Right atrium auricular region (tissue), 2 donors: Measurements from ENCODE around the gene MET. TPM values are rescaled to one million over a fixed set of nuclear protein-coding genes. Genes with fewer than 3 reads are reported as not detected.
"Not testable (repeated sequence)": the region's sequence is repeated elsewhere in the genome, so short reads cannot be mapped to it uniquely, and the experiment has no call there.

Experiments used
- DNase-seq: peaks from one replicate; pipeline ENCODE4 v3.0.0-alpha.2; 2019; ENCODE audit warnings: low spot score
- H3K27ac ChIP-seq, 2 donors: fragments of 200-600 bp; sonication (generic); 1 replicate in 1 of 2; 2 replicates in 1 of 2; pipeline ENCODE4 v1.5.1; 2016 to 2019
- H3K27me3 ChIP-seq, 2 donors: fragments of 200-600 bp; sonication (generic); one replicate each; pipeline versions ENCODE4 v1.5.1 to v1.6.0; 2017 to 2019
- H3K36me3 ChIP-seq: fragments of 200-600 bp; sonication (generic); one replicate; pipeline ENCODE4 v1.5.1; 2016
- H3K4me1 ChIP-seq, 2 donors: fragments of 200-600 bp; sonication (generic); one replicate each; pipeline versions ENCODE4 v1.5.1 to v1.6.0; 2017 to 2019
- H3K4me3 ChIP-seq, 2 donors: fragments of 200-600 bp; sonication (generic); 1 replicate in 1 of 2; 2 replicates in 1 of 2; pipeline ENCODE4 v1.5.1; 2017 to 2019; ENCODE audit warnings: mild to moderate bottlenecking in 1 of 2, moderate library complexity in 1 of 2
- H3K9me3 ChIP-seq, 2 donors: fragments of 200-600 bp; sonication (generic); one replicate each; pipeline ENCODE4 v1.5.1; 2019
- total RNA-seq, 2 donors: library from RNA; depleted of rRNA; stranded (reverse); fragments of >200 nt; gene quantifications; one replicate each; pipeline ENCODE4 v1.1.0, GENCODE V29; 2016
- TF ChIP-seq, protein P1 (sequence below), 2 donors: fragments of 200-600 bp; sonication (generic); IDR thresholded peaks; one replicate each; pipeline ENCODE4 v1.5.1; 2019; ENCODE audit warnings: antibody characterized with exemption in 2 of 2

Gene MET
- total RNA-seq, 2 donors from 2014 or later, result 16.1 to 17.5 TPM

DNA sequence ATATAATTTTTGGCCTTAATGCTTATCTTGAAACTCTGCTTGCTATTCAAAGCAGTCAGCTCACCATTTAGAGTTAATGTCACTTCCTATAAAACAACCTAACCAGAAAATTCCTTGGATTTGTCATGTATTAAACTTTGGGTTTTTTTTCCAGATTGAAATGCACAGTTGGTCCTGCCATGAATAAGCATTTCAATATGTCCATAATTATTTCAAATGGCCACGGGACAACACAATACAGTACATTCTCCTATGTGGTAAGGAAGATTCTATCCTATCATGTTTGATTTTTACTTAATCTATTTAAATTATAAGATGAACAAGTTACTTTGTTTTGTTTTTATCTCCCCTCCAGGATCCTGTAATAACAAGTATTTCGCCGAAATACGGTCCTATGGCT is 85.3 kb downstream of the MET start:
- H3K27me3 ChIP-seq, result no peaks in the 10 kb centered on the region
- no peaks in the 10 kb centered on the region for H3K9me3 ChIP-seq
- TF ChIP-seq, protein P1, sequence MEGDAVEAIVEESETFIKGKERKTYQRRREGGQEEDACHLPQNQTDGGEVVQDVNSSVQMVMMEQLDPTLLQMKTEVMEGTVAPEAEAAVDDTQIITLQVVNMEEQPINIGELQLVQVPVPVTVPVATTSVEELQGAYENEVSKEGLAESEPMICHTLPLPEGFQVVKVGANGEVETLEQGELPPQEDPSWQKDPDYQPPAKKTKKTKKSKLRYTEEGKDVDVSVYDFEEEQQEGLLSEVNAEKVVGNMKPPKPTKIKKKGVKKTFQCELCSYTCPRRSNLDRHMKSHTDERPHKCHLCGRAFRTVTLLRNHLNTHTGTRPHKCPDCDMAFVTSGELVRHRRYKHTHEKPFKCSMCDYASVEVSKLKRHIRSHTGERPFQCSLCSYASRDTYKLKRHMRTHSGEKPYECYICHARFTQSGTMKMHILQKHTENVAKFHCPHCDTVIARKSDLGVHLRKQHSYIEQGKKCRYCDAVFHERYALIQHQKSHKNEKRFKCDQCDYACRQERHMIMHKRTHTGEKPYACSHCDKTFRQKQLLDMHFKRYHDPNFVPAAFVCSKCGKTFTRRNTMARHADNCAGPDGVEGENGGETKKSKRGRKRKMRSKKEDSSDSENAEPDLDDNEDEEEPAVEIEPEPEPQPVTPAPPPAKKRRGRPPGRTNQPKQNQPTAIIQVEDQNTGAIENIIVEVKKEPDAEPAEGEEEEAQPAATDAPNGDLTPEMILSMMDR (IDR thresholded peaks at IDR 0.05), result no peak
- no peaks in the 10 kb centered on the region for H3K4me1 ChIP-seq
- no peak for DNase-seq
- no peak overlapping the region for H3K4me3 ChIP-seq
- H3K27ac ChIP-seq, result no peak overlapping the region
- no peaks in the 10 kb centered on the region for H3K36me3 ChIP-seq

DNA sequence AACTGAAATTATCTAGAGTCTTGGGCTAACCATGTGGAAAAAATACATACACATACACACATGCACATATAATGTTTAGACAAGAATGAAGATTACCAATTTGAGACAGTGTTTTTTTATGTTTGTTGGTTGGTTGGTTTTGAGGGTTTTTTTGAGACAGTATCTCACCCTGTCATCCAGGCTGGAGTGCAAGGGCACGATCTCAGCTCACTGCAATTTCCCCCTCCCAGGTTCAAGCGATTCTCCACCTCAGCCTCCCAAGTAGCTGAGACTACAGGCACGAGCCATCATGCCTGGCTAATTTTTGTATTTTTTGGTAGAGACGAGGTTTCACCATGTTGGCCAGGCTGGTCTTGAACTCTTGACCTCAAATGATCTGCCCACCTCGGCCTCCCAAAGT is 87.6 kb downstream of the MET start:
- H3K9me3 ChIP-seq, DNase-seq, H3K36me3 ChIP-seq, H3K27ac ChIP-seq, H3K4me1 ChIP-seq, H3K27me3 ChIP-seq, H3K4me3 ChIP-seq: not testable (repeated sequence)

DNA sequence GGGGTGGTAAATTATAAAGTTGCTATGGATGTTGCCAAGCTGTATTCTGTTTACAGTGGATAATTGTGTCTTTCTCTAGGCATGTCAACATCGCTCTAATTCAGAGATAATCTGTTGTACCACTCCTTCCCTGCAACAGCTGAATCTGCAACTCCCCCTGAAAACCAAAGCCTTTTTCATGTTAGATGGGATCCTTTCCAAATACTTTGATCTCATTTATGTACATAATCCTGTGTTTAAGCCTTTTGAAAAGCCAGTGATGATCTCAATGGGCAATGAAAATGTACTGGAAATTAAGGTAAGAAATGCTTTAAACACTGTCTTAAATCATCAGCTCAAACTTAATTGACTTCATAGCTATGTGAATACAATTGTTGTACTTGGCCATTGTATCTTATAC is 91.0 kb downstream of the MET start:
- DNase-seq, result no peak
- Histone ChIP-seq H3K27ac (no peak overlapping the region), H3K27me3 (no peaks in the 10 kb centered on the region), H3K4me1 (no peaks in the 10 kb centered on the region), H3K36me3 (no peaks in the 10 kb centered on the region), H3K4me3 (no peak overlapping the region), H3K9me3 (no peaks in the 10 kb centered on the region)
- TF ChIP-seq, protein P1 (IDR thresholded peaks at IDR 0.05), result no peak

DNA sequence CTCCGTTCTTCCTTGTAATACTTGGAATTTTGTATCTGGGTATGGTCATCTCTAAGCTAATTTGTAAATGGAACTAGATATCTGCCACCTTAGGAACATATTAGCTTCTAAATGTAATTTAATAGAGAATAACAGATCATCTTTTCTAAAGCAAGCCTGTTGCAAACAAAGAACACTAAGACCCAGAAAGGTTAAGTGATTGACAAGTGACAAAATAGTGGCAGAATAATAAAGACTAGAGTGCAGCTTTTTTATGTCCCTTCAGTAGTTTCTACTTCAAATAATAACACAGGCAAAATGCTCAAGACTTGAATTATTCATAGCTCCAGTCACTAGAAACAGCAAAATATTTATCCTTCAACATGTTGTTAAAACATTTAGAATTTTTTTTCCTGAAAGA is 91.7 kb downstream of the MET start:
- no peak overlapping the region for H3K27ac ChIP-seq
- H3K4me1 ChIP-seq, result no peaks in the 10 kb centered on the region
- no peak for DNase-seq
- H3K36me3 ChIP-seq, result no peaks in the 10 kb centered on the region
- no peak overlapping the region for H3K4me3 ChIP-seq
- no peaks in the 10 kb centered on the region for H3K9me3 ChIP-seq
- TF ChIP-seq, protein P1 (IDR thresholded peaks at IDR 0.05), result no peak
- no peaks in the 10 kb centered on the region for H3K27me3 ChIP-seq

DNA sequence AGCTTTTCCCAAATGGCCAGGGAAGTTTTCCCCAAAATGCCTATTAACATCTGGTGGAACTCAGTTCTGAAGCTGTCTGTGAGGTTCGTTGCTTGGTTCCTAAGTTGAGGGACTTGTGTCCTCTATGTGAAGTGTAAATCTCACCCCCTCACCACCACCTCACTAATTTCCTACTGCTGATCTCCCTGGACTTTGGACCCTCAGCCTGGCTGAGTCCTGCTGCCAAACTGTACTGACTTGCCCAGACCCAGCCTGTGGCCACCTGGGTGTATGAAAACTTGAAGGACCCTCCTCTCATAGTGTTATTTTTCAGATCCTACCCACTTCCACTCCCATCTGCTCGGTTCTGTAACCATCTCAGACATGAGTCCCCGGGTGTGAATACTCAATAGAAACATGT is 94.9 kb downstream of the MET start:
- Histone ChIP-seq H3K4me3 (no peak overlapping the region), H3K27ac (no peak overlapping the region), H3K9me3 (no peaks in the 10 kb centered on the region), H3K36me3 (no peaks in the 10 kb centered on the region), H3K4me1 (no peaks in the 10 kb centered on the region), H3K27me3 (no peaks in the 10 kb centered on the region)
- no peak for DNase-seq
- TF ChIP-seq, protein P1 (IDR thresholded peaks at IDR 0.05), result no peak

DNA sequence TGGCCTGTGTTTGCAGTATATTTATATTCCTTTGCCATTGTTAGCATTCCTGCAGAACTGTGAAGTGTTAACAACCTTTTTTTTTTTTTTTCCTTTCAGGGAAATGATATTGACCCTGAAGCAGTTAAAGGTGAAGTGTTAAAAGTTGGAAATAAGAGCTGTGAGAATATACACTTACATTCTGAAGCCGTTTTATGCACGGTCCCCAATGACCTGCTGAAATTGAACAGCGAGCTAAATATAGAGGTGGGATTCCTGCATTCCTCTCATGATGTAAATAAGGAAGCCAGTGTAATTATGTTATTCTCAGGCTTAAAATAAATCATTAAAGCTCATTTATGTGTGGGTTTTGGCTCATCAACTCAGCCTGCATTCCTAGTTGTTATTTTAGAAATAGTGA is 97.5 kb downstream of the MET start:
- TF ChIP-seq, protein P1 (IDR thresholded peaks at IDR 0.05), result no peak
- Histone ChIP-seq H3K9me3 (no peaks in the 10 kb centered on the region), H3K27ac (no peak overlapping the region), H3K4me3 (no peak overlapping the region), H3K4me1 (no peaks in the 10 kb centered on the region), H3K27me3 (no peaks in the 10 kb centered on the region), H3K36me3 (no peaks in the 10 kb centered on the region)
- DNase-seq, result no peak
